ENCODE data around the gene GMIP. TPM values are rescaled to one million over a fixed set of nuclear protein-coding genes. Genes with fewer than 3 reads are reported as not detected.

The GMIP gene
- total and polyA plus RNA-seq, 2 of the 13 experiments (the other 11 are each of a cell fraction or from before 2014, with no cell fraction given) = 1.5 to 1.8 TPM

DNA sequence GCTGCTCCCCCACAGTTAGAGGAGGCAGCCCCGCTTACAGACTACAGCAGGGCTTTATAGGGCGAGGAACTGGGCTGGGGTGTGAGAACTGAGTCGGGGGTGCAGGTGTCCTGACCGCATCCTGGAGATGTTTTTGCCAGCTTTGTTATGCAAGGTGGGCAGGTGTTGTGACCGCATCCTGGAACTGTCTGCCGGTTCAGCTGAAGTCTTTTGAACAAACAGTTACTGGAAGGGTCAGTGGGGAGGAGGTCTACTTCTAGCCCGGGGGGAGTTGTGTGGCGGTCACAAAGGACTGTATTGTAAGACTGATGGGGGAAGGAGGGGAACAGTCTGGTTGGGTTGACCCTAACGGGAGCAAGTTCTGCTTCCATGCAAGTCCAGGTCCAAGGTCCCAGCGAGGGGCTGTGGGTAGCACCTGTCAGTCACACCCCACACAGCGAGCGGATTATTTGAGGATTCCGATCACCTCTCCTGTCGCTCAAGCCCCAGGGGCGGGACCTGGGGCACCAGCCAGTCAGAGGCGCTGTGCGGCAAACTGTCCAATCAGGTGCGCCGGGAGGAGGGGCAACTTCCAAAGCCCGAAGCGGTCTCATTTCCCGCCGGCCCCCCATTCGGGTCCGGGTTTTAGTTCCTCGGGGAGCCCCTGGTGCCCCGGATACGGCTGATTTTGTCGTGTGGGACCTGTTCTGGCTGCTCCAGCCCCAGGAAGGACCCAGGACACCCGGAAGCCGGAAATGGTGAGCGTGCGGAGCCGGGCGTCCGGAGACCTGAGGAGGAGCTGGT is 25.0 kb upstream of the GMIP start, which contains the start of gene ZNF101 (continued):
- TF ChIP-seq, protein P1, sequence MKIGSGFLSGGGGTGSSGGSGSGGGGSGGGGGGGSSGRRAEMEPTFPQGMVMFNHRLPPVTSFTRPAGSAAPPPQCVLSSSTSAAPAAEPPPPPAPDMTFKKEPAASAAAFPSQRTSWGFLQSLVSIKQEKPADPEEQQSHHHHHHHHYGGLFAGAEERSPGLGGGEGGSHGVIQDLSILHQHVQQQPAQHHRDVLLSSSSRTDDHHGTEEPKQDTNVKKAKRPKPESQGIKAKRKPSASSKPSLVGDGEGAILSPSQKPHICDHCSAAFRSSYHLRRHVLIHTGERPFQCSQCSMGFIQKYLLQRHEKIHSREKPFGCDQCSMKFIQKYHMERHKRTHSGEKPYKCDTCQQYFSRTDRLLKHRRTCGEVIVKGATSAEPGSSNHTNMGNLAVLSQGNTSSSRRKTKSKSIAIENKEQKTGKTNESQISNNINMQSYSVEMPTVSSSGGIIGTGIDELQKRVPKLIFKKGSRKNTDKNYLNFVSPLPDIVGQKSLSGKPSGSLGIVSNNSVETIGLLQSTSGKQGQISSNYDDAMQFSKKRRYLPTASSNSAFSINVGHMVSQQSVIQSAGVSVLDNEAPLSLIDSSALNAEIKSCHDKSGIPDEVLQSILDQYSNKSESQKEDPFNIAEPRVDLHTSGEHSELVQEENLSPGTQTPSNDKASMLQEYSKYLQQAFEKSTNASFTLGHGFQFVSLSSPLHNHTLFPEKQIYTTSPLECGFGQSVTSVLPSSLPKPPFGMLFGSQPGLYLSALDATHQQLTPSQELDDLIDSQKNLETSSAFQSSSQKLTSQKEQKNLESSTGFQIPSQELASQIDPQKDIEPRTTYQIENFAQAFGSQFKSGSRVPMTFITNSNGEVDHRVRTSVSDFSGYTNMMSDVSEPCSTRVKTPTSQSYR (CRISPR knock-in tag; IDR thresholded peaks at IDR 0.05; ENCODE audit: borderline replicate concordance) = peak; percentile 95
- TF ChIP-seq RELA (CRISPR knock-in tag; IDR thresholded peaks at IDR 0.05) = no peak
- TF ChIP-seq ARNTL (CRISPR knock-in tag; IDR thresholded peaks at IDR 0.05) = peak; percentile 85
- TF ChIP-seq CREB1 (IDR thresholded peaks at IDR 0.05) = peak; percentile 35; the same call in 1 of the 2 replicates
- TF ChIP-seq CREB1 (CRISPR knock-in tag; IDR thresholded peaks at IDR 0.05) = peak; percentile 51; the same call in 1 of the 2 replicates
- TF ChIP-seq ZNF614 (CRISPR knock-in tag; IDR thresholded peaks at IDR 0.05; ENCODE audit: borderline replicate concordance) = peak; percentile 41; the same call in 1 of the 2 replicates
- peak; percentile 67; the same call in 1 of the 2 replicates for TF ChIP-seq MIER3 (CRISPR knock-in tag; IDR thresholded peaks at IDR 0.05; ENCODE audit: borderline replicate concordance)
- peak; percentile 78 for TF ChIP-seq NFKBIZ (CRISPR knock-in tag; IDR thresholded peaks at IDR 0.05)
- TF ChIP-seq POLR2AphosphoS5 (IDR thresholded peaks at IDR 0.05; ENCODE audit: low read depth, low read length) = peak; percentile 73
- peak; percentile 76; the same call in 1 of the 2 replicates for TF ChIP-seq GFI1 (CRISPR knock-in tag; IDR thresholded peaks at IDR 0.05; ENCODE audit: borderline replicate concordance)
- TF ChIP-seq CHD4 (IDR thresholded peaks at IDR 0.05; ENCODE audit: borderline replicate concordance, low read length) = no peak
- peak; percentile 81 for TF ChIP-seq TBL1XR1 (IDR thresholded peaks at IDR 0.05; ENCODE audit: borderline replicate concordance, low read length, partially characterized antibody)
- TF ChIP-seq CAMTA2 (CRISPR knock-in tag; IDR thresholded peaks at IDR 0.05; ENCODE audit: borderline replicate concordance) = 0 out of 2 replicates have a peak, but pooled peaks have one; percentile 28
- no peak for TF ChIP-seq ZBTB46 (CRISPR knock-in tag; IDR thresholded peaks at IDR 0.05; ENCODE audit: borderline replicate concordance)
- TF ChIP-seq ZIK1 (CRISPR knock-in tag; IDR thresholded peaks at IDR 0.05; ENCODE audit: borderline replicate concordance, low read depth) = 0 out of 2 replicates have a peak, but pooled peaks have one; percentile 33
- peak; percentile 64; the same call in 1 of the 2 replicates for TF ChIP-seq SMAD3 (CRISPR knock-in tag; IDR thresholded peaks at IDR 0.05)
- TF ChIP-seq, protein P2, sequence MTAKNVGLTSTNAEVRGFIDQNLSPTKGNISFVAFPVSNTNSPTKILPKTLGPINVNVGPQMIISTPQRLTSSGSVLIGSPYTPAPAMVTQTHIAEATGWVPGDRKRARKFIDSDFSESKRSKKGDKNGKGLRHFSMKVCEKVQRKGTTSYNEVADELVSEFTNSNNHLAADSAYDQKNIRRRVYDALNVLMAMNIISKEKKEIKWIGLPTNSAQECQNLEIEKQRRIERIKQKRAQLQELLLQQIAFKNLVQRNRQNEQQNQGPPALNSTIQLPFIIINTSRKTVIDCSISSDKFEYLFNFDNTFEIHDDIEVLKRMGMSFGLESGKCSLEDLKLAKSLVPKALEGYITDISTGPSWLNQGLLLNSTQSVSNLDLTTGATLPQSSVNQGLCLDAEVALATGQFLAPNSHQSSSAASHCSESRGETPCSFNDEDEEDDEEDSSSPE (CRISPR knock-in tag; IDR thresholded peaks at IDR 0.05) = peak; percentile 95
- TF ChIP-seq ZNF280D (CRISPR knock-in tag; IDR thresholded peaks at IDR 0.05) = peak; percentile 53; the same call in 1 of the 2 replicates
- no peak for TF ChIP-seq RORA (CRISPR knock-in tag; IDR thresholded peaks at IDR 0.05)
- TF ChIP-seq ZNF747 (CRISPR knock-in tag; IDR thresholded peaks at IDR 0.05; ENCODE audit: borderline replicate concordance) = peak; percentile 11; the same call in 1 of the 2 replicates

Data from HepG2 (cell line).